GM19455 (cell line): Measurements from ENCODE around the gene EXD3.

ENCODE experiments used
- ATAC-seq: cut with Tn5 transposase; IDR thresholded peaks from one replicate; pipeline ENCODE4 v1.9.1; 2021; ENCODE audit not compliant: unreplicated experiment

The EXD3 gene

GRCh38 chr9:137319739-137320551, 103.0 kb downstream of the EXD3 start:
- ATAC-seq: no peak

- ATAC-seq: no peak
These were observed 103.8 kb downstream of the EXD3 start for GRCh38 chr9:137319011-137319738.

GRCh38 chr9:137318602-137319001, 104.4 kb downstream of the EXD3 start:
- no peak for ATAC-seq

- no peak for ATAC-seq
These were observed 105.0 kb downstream of the EXD3 start for GRCh38 chr9:137317718-137318511.

- no peak for ATAC-seq
These were observed 105.8 kb downstream of the EXD3 start for GRCh38 chr9:137317021-137317717.

GRCh38 chr9:137316012-137316981, 106.7 kb downstream of the EXD3 start:
- no peak for ATAC-seq

- no peak for ATAC-seq
These were observed 107.4 kb downstream of the EXD3 start for GRCh38 chr9:137315581-137316011.

GRCh38 chr9:137314561-137315560, 108.1 kb downstream of the EXD3 start:
- no peak for ATAC-seq

GRCh38 chr9:137313956-137314560, 108.9 kb downstream of the EXD3 start:
- no peak for ATAC-seq

GRCh38 chr9:137313326-137313936, 109.5 kb downstream of the EXD3 start:
- no peak for ATAC-seq

- no peak for ATAC-seq
These were observed 110.1 kb downstream of the EXD3 start for GRCh38 chr9:137312852-137313325.

GRCh38 chr9:137311986-137312851, 110.7 kb downstream of the EXD3 start:
- ATAC-seq: no peak

- no peak for ATAC-seq
These were observed 111.6 kb downstream of the EXD3 start for GRCh38 chr9:137311171-137311985.

GRCh38 chr9:137310189-137311052, 112.5 kb downstream of the EXD3 start:
- ATAC-seq: no peak
